NCI-H2227 (cell line): ENCODE results near the gene HDGF.

ENCODE experiments used
- DNase-seq: peaks from one replicate; lab custom pipeline; 2025; ENCODE audit not compliant: unreplicated experiment; lab: John Stamatoyannopoulos, UW

HDGF gene

DNA sequence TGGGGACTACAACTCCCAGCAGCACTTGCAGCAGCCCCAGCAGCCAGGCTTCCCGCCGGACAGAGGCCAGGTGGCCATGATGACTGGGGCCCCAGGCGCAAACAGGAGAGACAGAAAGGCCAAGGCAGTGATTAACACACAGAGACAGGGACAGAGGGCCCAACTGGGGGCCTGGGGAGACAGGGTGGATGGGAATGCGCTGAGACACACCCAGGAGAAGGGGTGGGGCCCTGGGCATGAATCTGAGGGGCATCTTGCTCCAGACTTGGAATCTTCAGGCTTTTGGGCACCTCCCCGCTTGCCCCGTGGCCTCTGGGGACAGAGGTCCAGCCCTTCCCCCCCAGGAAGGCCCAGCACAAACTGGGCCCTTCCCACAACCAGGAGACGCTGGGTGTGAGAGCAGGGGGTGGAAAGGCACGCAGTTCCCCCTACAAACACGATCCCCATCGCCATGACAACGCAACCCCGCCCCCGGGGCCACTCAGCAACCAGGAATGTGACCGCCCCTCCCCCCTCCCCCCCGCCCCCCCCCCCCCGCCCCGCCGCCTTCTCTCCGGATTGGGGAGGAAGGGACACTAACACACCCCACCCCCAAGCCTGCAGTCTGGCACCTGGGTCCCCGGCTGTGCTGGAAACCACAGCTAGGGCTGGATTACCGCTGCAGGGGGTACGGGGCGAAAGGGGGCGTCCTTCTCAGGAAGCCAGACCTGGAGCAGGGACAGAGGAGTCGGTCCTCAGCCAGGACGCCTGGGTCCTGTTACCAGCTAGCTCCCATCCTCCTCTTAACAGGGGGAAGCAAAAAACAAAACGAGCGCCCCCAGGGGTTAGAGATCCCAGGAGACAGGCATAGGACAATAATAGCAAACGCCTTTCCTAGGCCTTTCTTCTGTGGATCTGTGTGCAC is 4.5 kb downstream of the HDGF start:
- peak; percentile 92 for DNase-seq

DNA sequence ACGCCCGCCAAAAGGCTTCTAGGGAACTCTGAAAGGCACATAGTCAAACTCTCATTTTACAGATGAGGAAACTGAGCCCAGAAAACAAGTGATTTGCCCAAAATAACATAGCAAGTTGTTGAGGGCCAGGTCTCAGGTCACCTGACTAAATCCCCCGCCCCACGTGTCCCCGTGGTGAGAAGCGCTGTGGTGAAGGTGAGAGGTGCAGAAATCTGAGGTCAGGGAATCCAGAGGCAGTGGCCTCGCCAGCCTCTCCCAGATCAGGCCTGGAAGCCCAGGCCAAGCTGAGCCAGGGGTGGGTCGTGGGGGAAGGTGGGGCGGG is 5.1 kb downstream of the HDGF start:
- no peak for DNase-seq

DNA sequence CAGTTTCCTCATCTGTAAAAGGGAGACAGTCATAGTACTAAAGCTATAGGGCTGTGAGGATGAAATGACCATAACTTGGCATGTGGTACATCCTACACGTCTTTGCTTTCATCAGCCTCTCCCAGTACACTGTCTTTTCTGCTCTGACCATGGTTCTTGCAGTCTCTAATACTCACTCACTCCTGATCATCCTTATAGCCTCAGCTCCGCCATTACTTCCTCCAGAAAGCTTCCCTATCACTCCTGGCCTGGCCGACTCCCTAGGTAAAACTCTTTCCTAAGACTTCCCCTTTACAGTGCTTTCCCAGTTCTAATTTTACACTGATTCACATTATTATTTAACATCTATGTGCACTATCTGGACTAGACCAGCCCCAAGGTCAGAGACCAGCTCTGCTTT is 5.6 kb downstream of the HDGF start:
- no peak for DNase-seq

DNA sequence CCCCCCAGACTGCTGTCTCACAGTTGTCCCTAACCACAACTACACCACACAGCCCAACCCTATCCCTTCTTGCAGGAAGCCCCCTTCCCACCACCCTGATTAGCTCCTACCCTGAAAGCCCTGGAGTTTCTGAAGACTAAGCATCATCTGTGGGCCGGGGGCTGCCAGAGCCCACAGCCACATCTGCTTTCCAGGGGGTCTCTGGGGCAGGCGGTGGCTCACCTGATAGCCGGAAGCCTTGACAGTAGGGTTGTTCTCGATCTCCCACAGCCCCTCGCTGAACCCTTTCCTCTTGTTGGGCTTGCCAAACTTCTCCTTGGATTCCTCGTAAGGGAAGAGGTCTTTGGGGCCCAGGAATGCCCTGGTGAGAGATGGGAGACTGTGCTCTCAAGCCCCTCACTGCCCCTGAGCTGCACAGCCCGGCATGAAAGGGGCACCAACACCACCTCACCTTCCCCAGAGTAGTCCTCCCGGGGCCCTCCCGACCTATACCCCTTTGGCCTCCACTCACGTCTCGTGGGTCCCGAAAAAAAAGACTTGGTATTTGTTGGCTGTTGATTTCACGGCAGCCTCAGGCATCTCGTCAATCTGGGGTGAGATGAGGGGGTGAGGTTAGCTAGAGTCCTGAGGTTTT is 6.6 kb downstream of the HDGF start:
- no peak for DNase-seq

DNA sequence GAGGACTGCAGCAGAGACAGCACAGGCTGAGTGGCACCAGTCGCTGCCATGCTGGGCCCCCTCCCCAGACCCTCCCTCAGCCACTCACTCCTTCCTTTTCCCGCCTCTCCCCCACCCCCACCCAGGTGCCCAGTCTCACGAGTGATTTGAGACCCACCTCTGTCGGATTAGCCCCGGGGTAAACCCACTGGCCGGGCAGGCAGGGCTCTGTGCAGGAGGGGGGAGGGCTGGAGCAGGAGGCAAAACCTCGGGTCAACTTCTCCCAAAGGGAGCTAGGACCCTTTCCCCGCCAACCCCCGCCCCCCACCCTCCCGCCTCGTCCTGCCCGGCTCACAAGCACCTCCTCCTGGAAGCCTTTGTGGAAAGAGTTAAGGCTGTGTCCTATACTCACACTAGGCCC is 7.1 kb downstream of the HDGF start:
- no peak for DNase-seq

DNA sequence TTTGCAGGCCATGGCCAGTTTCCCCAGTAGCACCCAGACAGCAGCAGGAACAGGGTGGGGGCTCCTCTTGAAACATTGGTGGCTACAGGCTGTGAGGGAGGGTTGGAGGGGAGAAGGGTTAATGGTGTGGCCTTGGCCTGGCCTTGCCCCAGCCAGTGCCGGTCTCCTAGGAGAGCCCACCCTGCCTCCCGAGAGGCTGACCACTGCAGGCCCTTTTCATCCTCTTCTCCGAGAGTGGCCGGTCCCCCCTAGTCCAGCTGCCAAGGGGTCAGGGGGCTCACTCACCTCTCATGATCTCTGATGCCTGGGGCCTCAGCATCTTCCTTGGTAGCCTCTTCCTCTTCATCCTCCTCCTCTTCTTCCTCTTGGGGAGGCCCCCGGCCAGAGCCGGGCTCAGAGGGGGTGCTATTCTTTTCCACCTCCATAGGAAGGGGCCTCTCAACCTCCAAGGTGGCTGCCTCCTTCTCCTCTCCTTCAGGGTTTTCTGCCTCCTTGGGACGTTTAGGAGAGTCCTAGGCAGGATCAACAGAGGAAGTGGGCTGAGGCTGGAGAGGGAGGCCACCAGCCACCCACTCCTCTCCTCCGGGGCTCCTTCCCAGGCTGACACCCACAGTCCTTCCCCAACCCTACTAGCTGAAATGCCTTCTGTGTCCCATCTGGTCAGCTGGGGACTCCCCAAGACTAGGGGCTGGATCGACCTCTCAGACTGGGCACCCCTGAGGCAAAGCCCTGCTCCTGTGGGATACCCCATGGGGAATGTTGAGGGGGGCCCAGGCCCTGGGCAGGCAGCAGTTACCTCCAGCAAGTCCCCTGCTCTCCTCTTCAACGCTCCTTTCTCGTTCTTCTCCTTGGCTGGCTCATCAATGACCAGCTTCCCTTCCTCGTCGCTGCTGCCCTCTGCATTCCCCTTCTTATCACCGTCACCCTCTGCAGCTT is 7.8 kb downstream of the HDGF start:
- DNase-seq: no peak

DNA sequence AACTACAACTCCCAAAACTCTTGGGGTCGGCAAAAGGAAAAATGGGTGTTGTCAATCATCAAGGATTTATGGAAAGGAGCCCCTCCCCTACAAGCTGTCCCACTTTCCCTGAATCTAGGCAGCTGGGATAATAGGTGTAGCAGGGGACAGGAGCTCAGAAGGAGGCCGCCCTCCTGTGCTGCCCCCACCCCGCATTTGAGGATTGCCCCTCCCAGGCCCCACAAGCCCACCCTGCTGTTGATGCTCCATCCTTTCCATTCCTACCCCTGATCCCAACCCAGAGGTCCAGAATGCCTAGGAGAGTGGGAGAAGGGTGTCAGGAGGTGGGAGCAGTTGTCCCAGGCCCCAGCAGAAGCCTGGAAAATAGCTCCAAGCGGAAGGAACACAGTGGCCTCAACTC is 8.7 kb downstream of the HDGF start:
- DNase-seq: no peak

DNA sequence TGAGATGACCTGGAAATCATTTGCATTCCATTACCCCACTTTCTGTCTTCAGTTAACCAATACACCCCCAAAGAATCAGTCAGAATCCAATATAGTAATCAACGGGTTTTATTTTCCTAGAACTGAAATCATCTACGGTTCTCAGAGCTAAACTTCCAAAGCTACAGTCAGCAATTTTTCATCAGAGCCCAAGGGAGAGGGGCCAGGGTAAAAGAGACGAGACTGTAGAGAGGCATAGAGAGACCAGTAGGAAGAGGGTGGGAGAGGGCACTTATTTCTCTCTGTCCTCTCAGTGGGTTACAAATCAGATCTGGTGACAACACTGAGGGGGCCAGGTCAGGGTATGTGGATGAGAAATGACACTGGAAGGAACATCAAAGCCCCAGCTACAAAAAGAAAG is 9.5 kb downstream of the HDGF start:
- no peak for DNase-seq

DNA sequence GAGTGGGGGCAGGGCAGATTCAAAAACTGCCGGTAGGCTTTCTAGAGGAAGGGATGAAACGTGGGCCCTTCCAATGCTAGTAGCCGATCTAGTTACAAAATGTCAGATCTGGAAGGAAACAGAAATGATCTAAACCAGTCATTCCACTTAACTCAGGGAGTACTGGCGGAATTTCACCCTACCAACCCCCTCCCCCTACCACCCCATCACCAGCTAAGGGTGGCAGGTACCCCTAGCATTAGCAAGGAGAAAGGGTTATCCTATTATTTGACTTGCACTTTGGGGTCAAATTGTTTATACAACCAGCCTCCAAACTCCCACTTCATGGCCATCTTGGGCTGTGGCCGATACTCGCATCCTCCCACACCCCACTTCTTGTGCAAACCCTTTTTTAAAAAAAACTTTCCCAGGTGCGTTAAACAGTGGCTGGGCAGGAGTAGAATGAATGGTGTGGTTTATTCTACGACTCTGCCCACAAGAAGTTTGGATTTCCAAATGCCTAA is 9.9 kb downstream of the HDGF start:
- DNase-seq: no peak

DNA sequence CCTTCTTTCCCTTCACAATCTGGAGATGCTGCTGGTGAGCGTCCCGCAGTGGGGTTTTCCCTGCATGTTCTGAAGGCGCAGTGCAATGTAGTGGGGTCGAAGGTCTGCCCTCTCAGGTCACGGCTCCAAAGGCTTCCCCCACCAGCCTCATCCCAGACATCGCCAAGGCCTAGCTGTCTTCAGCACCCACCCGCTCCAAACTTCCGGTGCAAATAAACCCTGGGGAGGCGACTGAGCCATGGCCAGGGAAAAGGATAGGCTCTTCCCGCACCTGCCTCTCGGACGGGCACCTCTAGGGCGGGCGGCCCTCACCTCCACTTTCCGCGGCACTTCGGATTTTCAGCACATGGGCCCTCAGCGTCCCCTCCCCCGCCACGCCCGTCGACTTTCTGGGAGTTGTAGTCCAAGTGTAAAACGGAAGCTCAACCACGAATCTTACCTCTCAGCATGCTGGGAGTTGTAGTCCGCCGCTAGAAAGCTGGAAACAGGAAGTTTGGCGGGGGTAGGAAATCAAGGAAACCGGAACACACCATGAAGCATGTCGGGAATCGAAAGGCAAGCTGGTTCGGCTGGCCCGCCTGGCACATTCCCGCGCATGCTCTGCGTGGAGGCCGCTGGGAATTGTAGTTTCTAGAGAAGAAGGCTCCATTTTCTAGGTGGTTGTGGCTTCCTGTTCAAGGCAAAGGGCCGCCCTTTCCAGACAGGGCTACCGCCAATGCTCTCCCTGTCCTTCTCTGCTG is 10.6 kb downstream of the HDGF start, which contains the start of gene MRPL24:
TSS of gene MRPL24 (minus strand) at position 348 of the 740 bp plus-strand sequence. CDS start 2,384 bp downstream, outside the sequence.
- DNase-seq: peak; percentile 99

DNA sequence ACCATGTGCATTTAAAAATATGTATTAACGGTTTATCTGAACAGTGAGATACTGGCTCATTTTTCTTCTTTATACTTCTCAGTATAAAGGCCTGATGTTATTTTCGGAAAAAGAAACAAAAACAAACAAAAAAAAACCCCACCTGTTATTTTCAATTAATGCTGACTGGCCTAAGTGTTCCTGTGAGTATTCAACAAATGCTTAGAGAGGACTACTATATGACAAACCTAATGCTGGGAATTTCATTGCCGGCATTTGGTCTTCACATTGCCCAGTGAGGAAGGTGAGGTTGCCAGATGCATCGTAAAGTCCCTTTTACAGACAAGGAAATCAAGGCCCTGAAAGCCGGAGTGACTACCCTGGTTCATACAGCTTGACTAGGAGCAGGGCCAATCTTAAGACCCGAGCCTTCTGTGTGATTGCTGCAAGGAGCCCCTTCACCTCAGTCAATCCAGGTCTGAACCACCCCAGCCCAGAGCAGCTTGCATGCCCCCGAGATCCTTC is 11.2 kb downstream of the HDGF start:
- DNase-seq: no peak

DNA sequence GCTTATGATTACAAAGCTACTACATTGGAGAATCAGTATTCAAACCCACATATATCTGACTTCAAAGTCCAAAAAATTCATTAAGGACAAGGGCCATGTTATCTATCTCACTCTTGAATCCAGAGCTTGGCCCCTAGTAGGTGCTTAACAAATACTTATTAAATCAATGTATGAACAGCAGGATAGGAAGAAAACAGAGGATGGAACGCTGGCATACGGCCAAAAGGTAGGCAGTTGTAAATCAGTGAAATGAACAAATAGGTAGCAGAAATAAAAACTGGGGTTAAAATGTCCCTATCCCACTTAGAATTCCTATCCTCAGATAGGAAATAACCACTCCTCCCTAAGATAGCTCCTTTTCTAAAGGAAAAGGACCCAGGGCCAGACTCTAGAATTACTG is 12.6 kb downstream of the HDGF start:
- DNase-seq: no peak

DNA sequence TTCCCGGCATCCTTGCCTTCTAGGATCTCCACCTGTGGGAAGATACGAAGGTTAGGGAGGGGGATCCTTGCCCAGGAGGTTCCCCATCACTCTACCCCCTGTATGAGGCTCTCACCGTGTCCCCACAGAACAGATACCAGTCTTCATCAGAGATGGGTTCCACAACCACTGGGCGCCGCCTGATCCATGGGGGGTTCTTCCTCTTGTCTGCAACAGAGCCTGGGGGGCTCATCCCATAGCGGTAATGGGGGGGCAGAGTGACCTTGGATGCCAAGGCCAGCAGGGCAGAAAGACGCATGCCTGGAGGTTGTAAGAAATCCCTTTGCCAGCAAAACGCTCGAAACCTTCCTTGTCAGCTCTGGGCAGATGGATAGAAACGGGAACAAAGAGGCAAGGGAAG is 13.1 kb downstream of the HDGF start:
- DNase-seq: no peak

DNA sequence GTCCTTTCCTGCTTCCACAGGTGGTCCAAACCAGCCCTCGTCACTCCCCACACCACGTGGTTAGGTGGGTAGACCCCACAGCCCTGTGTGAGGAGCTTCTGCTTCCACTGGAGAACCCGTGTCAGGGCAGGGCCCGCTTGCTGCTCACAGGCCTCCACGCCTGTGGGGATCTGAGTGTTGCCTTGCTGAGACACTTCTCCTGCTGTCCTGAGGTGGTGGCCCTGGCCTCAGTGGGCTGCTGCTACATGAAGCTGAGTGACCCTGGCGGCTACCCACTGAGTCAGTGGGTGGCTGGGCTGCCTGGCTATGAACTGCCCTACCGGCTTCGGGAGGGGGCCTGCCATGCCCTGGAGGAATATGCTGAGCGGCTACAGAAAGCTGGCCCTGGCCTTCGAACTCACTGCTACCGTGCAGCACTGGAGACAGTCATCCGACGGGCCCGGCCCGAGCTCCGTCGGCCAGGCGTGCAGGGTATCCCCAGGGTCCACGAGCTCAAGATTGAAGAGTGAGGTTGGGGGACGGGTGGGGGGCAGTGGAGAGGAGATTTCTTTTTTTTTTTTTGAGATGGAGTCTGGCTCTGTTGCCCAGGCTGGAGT is 17.4 kb downstream of the HDGF start:
- DNase-seq: no peak

DNA sequence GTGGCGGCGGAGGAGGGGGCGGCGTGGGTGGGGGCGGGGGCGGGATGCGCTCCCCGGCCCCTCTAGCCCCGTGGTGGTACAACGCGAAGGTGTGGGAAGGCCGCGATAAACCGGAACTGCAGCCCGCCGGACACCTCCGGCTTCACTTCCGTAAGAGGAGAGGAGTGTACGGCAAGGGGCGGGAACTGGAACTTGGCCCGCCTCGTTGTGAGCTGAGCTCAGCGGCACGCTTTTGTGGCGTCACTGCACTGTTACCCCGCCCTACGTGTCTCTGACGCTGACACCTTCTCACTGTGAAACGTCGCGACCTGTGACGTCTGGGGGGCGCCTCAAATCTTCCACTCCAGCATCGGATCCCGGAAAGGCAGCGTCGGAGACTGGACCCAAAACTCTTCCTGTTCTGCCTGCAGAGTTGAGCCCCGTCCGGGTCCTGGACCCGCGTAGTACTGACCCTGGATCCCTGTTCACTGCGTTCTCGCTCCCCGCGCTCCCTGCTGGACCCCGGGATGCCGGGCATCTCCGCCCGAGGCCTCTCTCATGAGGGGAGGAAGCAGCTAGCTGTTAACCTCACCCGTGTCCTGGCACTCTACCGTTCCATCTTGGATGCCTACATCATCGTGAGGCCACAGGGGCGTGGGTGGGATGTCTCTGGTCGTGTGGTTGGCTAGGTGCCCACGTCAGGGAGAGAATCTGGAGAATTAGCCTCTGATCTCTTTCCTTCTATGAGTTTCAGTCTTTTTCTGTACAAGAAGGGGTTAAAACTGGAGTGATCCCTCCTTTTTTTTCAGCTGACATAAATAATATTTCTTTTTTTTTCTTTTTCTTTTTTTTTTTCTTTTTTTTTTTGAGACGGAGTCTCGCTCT is 22.6 kb downstream of the HDGF start, which contains the start of gene ISG20L2:
TSS of gene ISG20L2 (minus strand) at position 168 of the 864 bp plus-strand sequence. CDS start 1,114 bp downstream, outside the sequence.
- DNase-seq: peak; percentile 98

DNA sequence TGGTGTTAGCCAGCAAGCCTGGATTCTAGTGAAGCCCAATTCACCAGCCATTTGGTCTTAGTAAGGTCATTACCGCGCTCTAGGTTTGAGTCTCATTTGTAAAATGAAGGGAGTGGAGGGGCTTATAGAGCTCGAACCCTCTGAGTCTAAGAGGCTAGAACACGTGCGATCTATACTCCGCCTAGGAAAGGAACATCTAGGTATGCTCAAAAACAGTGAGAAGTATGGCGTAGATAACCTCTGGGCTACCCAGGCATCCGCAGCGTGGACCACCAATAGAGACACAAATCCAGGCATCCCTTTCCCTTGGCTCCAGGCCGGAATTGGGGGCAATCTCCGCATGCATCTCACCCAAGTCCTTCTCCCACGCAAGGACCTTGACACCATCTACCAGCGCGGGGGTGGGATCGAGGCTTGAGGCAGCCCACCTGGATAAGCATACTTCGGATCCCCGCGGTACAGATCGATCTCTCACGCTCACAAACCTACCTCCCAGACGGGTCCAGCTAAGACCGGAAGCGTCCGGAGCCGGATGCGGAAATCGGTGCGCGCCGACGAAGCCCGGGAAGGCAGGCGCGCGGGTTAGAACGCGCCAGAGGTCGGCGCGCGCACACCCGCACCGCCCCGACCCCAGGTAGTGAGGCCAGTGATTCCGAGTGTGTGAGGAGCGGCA is 23.4 kb downstream of the HDGF start, which contains the start of gene METTL25B:
TSS of gene METTL25B (plus strand) at position 544 of the 673 bp plus-strand sequence. CDS start 636 bp downstream, outside the sequence.
- peak; percentile 93 for DNase-seq

DNA sequence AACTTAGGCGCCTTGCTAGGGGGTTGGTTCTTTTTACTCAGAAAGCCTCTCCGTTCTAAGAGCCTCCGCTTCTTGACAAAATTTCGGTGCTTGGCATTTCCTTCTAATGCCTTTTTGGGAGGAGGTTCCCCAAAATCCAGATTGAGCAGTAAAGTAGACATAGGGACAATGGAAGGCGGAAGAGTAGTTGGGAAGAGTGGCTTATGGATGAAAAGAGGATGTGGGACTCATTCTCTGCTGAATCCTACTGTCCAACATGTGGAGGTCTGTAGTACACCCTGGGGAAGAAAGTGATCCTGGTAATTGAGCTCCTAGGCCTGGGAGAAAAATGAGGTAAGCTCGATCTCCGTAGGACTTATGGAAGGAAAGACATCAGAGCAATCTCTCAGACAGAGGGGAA is 24.0 kb downstream of the HDGF start:
- DNase-seq: no peak

DNA sequence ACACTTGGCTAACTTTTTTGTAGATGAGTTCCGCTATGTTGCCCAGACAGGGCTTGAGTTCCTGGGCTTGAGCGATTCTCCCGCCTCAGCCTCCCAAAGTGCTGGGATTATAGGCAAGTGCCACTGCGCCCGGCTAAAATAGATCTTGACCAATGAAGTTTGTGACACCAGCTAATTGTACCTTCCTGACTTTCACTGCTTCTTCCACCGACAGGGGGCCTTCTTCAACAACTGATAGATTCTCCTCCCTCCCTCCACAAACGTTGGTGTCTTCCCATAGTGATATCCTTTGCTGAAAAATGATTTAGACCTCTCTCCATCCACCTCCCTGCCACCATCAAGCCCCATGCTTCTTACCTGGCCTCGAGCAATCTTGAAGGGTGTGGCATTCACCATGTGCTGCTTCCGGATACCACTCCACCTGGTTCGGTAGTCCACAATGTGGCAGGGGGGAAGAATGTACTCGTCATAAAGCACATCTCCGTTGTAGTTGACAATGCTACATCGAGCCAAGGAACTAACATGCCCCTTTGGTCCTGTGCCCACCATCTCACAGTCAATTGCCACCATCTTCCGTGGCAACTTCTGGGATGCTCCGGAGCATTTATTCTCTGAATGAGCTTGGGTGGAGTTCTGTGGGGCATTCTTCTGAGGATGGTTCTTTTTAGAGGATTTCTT is 24.8 kb downstream of the HDGF start:
- DNase-seq: peak; percentile 67
